ENCODE results near the gene PRTN3.

The PRTN3 gene

GRCh38 chr19:803686-804418 is 36.9 kb upstream of the PRTN3 start:
- no peak for DNase-seq

GRCh38 chr19:804419-805165 is 36.2 kb upstream of the PRTN3 start:
- DNase-seq: no peak

- DNase-seq: no peak
Measured at GRCh38 chr19:805166-805551, 35.6 kb upstream of the PRTN3 start.

GRCh38 chr19:805600-806550 is 34.9 kb upstream of the PRTN3 start:
- no peak for DNase-seq

- no peak for DNase-seq
Measured at GRCh38 chr19:806815-807421, 33.9 kb upstream of the PRTN3 start.

- DNase-seq: no peak
Measured at GRCh38 chr19:807627-808422, 33.0 kb upstream of the PRTN3 start.

GRCh38 chr19:808423-808775 is 32.4 kb upstream of the PRTN3 start:
- no peak for DNase-seq

- DNase-seq: no peak
Measured at GRCh38 chr19:810077-810855, 30.5 kb upstream of the PRTN3 start.

- DNase-seq: no peak
Measured at GRCh38 chr19:810883-811489, 29.8 kb upstream of the PRTN3 start.

- DNase-seq: no peak
Measured at GRCh38 chr19:811506-812048, 29.2 kb upstream of the PRTN3 start.

GRCh38 chr19:812049-812746 is 28.6 kb upstream of the PRTN3 start:
- no peak for DNase-seq

GRCh38 chr19:812747-813218 is 28.0 kb upstream of the PRTN3 start:
- DNase-seq: no peak

GRCh38 chr19:813219-814151 is 27.3 kb upstream of the PRTN3 start:
- DNase-seq: no peak

- DNase-seq: no peak
Measured at GRCh38 chr19:814152-815078, 26.4 kb upstream of the PRTN3 start.

GRCh38 chr19:815079-815774 is 25.6 kb upstream of the PRTN3 start:
- no peak for DNase-seq

- DNase-seq: no peak
Measured at GRCh38 chr19:815775-816499, 24.9 kb upstream of the PRTN3 start.
